GM23338 (cell line): ENCODE data around the gene OR51G2. TPM values are rescaled to one million over a fixed set of nuclear protein-coding genes. Genes with fewer than 3 reads are reported as not detected.

Source experiments
- ATAC-seq: fragments of 200-7000 bp; cut with Tn5 transposase; 3 replicates; pipeline ENCODE4 v1.9.1; 2020
- DNase-seq: peaks from one replicate; pipeline ENCODE4 v3.0.0-alpha.2; 2015; ENCODE audit warnings: low spot score
- H2AFZ ChIP-seq: fragments of 200-600 bp; sonication (generic); 2 replicates; pipeline ENCODE4 v1.8.0; 2016; ENCODE audit warnings: antibody characterized with exemption, mild to moderate bottlenecking, moderate library complexity
- H3F3A ChIP-seq: fragments of 200-600 bp; sonication (generic); replicated peaks from 2 replicates; pipeline ENCODE4 v1.8.0; 2017; ENCODE audit warnings: antibody characterized with exemption, mixed run types, low read depth
- H3K27ac ChIP-seq: fragments of 200-600 bp; sonication (generic); 2 replicates; pipeline ENCODE4 v1.6.1; 2016; ENCODE audit warnings: low read depth
- H3K27me3 ChIP-seq: fragments of 200-600 bp; sonication (generic); 2 replicates; pipeline ENCODE4 v1.8.0; 2016; ENCODE audit warnings: mild to moderate bottlenecking, mixed run types, moderate library complexity; ENCODE audit not compliant: insufficient read depth
- H3K36me3 ChIP-seq: fragments of 200-600 bp; sonication (generic); 2 replicates; pipeline ENCODE4 v1.8.0; 2016; ENCODE audit warnings: mild to moderate bottlenecking; ENCODE audit not compliant: insufficient read depth
- H3K4me1 ChIP-seq: fragments of 200-600 bp; sonication (generic); 2 replicates; pipeline ENCODE4 v1.8.0; 2016; ENCODE audit warnings: mild to moderate bottlenecking, moderate library complexity; ENCODE audit not compliant: insufficient read depth
- H3K4me2 ChIP-seq: fragments of 200-600 bp; sonication (generic); 2 replicates; pipeline ENCODE4 v1.7.1; 2017; ENCODE audit warnings: mixed run types
- H3K4me3 ChIP-seq: fragments of 200-600 bp; sonication (generic); 2 replicates; pipeline ENCODE4 v1.6.1; 2016; ENCODE audit warnings: mixed run types
- H3K79me2 ChIP-seq: fragments of 200-600 bp; sonication (generic); replicated peaks from 2 replicates; pipeline ENCODE4 v1.8.0; 2017; ENCODE audit warnings: mild to moderate bottlenecking; ENCODE audit not compliant: insufficient read depth
- H3K9me2 ChIP-seq: fragments of 200-600 bp; sonication (generic); 2 replicates; pipeline ENCODE4 v1.8.0; 2017; ENCODE audit not compliant: insufficient read depth
- H4K20me1 ChIP-seq: fragments of 200-600 bp; sonication (generic); replicated peaks from 2 replicates; pipeline ENCODE4 v1.8.0; 2017; ENCODE audit warnings: mild to moderate bottlenecking; ENCODE audit not compliant: insufficient read depth
- H3K27ac Mint-ChIP-seq: 2 replicates; pipeline ENCODE4 v1.8.0; 2020; ENCODE audit warnings: inconsistent platforms, mild to moderate bottlenecking, moderate library complexity, mixed read lengths
- H3K27me3 Mint-ChIP-seq: 3 replicates; pipeline ENCODE4 v1.8.0; 2022; ENCODE audit warnings: low read depth, mild to moderate bottlenecking, moderate library complexity, mixed read lengths, inconsistent platforms; ENCODE audit not compliant: insufficient read depth, poor library complexity
- H3K36me3 Mint-ChIP-seq: 3 replicates; pipeline ENCODE4 v1.8.0; 2021; ENCODE audit warnings: low read depth, mild to moderate bottlenecking, inconsistent platforms, moderate library complexity, mixed read lengths
- H3K4me1 Mint-ChIP-seq: 3 replicates; pipeline ENCODE4 v1.8.0; 2020; ENCODE audit warnings: mild to moderate bottlenecking, inconsistent platforms, mixed read lengths
- H3K4me3 Mint-ChIP-seq: 3 replicates; pipeline ENCODE4 v1.8.0; 2021; ENCODE audit warnings: moderate library complexity, mild to moderate bottlenecking, inconsistent platforms, mixed read lengths
- H3K9me3 Mint-ChIP-seq: 3 replicates; pipeline ENCODE4 v1.8.0; 2020; ENCODE audit warnings: moderate library complexity, mild to moderate bottlenecking, inconsistent platforms, mixed read lengths
- CREB1 ChIP-seq: fragments of 250-450 bp; sonication (Bioruptor Pico); IDR thresholded peaks from 2 replicates; pipeline ENCODE4 v1.5.0; 2020; ENCODE audit warnings: low read depth, mild to moderate bottlenecking, moderate library complexity
- EZH2 ChIP-seq: fragments of 200-600 bp; sonication (generic); IDR thresholded peaks from one replicate; pipeline ENCODE4 v1.8.0; 2017; ENCODE audit warnings: antibody characterized with exemption, mild to moderate bottlenecking, low read depth; ENCODE audit not compliant: unreplicated experiment
- EZH2phosphoT487 ChIP-seq: fragments of 200-600 bp; sonication (generic); IDR thresholded peaks from one replicate; pipeline ENCODE4 v1.8.1; 2018; ENCODE audit warnings: antibody characterized with exemption; ENCODE audit not compliant: unreplicated experiment
- JUNB ChIP-seq: IDR thresholded peaks from one replicate; pipeline ENCODE4 v1.6.1; 2016; ENCODE audit warnings: antibody characterized with exemption; ENCODE audit not compliant: unreplicated experiment
- NANOG ChIP-seq: IDR thresholded peaks from 2 replicates; pipeline ENCODE4 v1.6.1; 2016; ENCODE audit warnings: antibody characterized with exemption, borderline replicate concordance
- POLR2AphosphoS5 ChIP-seq: IDR thresholded peaks from 2 replicates; pipeline ENCODE4 v1.6.1; 2016; ENCODE audit warnings: antibody characterized with exemption, low read depth
- STAT1 ChIP-seq: IDR thresholded peaks from one replicate; pipeline ENCODE4 v1.6.1; 2016; ENCODE audit warnings: antibody characterized with exemption; ENCODE audit not compliant: unreplicated experiment
- ZNF114 ChIP-seq: fragments of 250-450 bp; sonication (Bioruptor Pico); IDR thresholded peaks from 2 replicates; pipeline ENCODE4 v1.5.0; 2020; ENCODE audit warnings: mild to moderate bottlenecking, moderate library complexity
- ZNF331 ChIP-seq: fragments of 250-450 bp; sonication (Bioruptor Pico); IDR thresholded peaks from 2 replicates; pipeline ENCODE4 v1.5.0; 2020; ENCODE audit warnings: low read depth, mild to moderate bottlenecking, moderate library complexity
- polyA plus RNA-seq: library from polyadenylated mRNA; unstranded; fragments of >200 nt; fragmentation: Nextera tagmentation; extraction: Ambion mirVana; gene quantifications from 2 replicates; pipeline ENCODE4 v1.2.1, GENCODE V29; 2016
- total RNA-seq: library from RNA; depleted of rRNA; stranded (reverse); fragments of >200 nt; shearing (Covaris generic); gene quantifications from 2 replicates; pipeline ENCODE4 v1.2.3, GENCODE V29; 2014
- TF ChIP-seq, protein P1 (sequence below): IDR thresholded peaks from one replicate; pipeline ENCODE4 v1.6.1; 2018; ENCODE audit warnings: antibody characterized with exemption; ENCODE audit not compliant: unreplicated experiment
- TF ChIP-seq, protein P2 (sequence below): fragments of 250-450 bp; sonication (Bioruptor Pico); IDR thresholded peaks from 2 replicates; pipeline ENCODE4 v1.5.0; 2020; ENCODE audit warnings: mild to moderate bottlenecking, moderate library complexity
- TF ChIP-seq, protein P3 (sequence below), 2 experiments: fragments of 200-600 bp in 1 of 2; sonication (generic) in 1 of 2; conservative IDR thresholded peaks; 2 replicates each; pipeline versions ENCODE4 v1.5.1 to v1.6.1; 2016 to 2017; ENCODE audit warnings: antibody characterized with exemption in 2 of 2, low read depth in 2 of 2, mild to moderate bottlenecking in 2 of 2, moderate library complexity in 1 of 2
- TF ChIP-seq, protein P4 (sequence below): IDR thresholded peaks from 2 replicates; pipeline ENCODE4 v1.6.1; 2016; ENCODE audit warnings: antibody characterized with exemption

Gene OR51G2
- total and polyA plus RNA-seq, 2 experiments from 2014 or later = not detected

DNA sequence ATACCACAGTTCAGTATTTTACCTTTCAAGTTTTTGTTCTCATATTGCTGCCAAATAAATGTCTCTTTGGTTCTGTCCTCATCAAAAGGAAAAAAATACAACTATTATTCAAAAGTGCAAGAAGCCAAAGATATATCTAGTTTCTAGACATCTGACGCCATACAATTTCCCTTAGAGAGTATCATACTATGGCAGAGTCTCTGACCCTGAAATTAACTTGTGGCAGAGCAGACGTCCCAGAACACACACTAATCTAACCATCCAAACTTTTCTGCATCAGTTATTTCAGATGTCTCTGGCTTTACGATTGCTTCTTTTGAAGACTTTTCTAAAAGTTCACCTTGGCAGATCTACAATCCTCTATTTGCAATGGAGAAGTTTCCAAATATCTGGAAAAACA is 34.8 kb downstream of the OR51G2 start (continued):
- no peak for TF ChIP-seq ZNF114 (CRISPR knock-in tag)

DNA sequence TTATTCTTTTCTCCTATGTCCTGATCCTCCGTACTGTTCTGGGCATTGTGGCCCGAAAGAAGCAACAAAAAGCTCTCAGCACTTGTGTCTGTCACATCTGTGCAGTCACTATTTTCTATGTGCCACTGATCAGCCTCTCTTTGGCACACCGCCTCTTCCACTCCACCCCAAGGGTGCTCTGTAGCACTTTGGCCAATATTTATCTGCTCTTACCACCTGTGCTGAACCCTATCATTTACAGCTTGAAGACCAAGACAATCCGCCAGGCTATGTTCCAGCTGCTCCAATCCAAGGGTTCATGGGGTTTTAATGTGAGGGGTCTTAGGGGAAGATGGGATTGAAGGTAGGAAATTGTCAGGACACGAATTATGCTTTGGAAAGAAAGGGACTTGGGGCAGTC is 36.6 kb downstream of the OR51G2 start:
- no peak overlapping the region for H3K4me3 Mint-ChIP-seq
- H3F3A ChIP-seq = no peaks in the 10 kb centered on the region
- no peaks in the 10 kb centered on the region for H3K9me3 Mint-ChIP-seq
- H3K79me2 ChIP-seq = no peaks in the 10 kb centered on the region
- no peaks in the 10 kb centered on the region for H4K20me1 ChIP-seq
- H3K27ac Mint-ChIP-seq = no peak overlapping the region
- no peaks in the 10 kb centered on the region for H3K9me2 ChIP-seq
- DNase-seq (no peak), ATAC-seq (no peak)
- H2AFZ ChIP-seq = no peak overlapping the region
- H3K4me1 ChIP-seq = no peaks in the 10 kb centered on the region
- H3K4me1 Mint-ChIP-seq = 0 out of 3 replicates have a peak, but pooled peaks cover 3% of the 10 kb centered on the region
- no peaks in the 10 kb centered on the region for H3K27me3 ChIP-seq
- H3K4me2 ChIP-seq = no peak overlapping the region
- H3K27ac ChIP-seq = no peak overlapping the region
- TF ChIP-seq, protein P1, sequence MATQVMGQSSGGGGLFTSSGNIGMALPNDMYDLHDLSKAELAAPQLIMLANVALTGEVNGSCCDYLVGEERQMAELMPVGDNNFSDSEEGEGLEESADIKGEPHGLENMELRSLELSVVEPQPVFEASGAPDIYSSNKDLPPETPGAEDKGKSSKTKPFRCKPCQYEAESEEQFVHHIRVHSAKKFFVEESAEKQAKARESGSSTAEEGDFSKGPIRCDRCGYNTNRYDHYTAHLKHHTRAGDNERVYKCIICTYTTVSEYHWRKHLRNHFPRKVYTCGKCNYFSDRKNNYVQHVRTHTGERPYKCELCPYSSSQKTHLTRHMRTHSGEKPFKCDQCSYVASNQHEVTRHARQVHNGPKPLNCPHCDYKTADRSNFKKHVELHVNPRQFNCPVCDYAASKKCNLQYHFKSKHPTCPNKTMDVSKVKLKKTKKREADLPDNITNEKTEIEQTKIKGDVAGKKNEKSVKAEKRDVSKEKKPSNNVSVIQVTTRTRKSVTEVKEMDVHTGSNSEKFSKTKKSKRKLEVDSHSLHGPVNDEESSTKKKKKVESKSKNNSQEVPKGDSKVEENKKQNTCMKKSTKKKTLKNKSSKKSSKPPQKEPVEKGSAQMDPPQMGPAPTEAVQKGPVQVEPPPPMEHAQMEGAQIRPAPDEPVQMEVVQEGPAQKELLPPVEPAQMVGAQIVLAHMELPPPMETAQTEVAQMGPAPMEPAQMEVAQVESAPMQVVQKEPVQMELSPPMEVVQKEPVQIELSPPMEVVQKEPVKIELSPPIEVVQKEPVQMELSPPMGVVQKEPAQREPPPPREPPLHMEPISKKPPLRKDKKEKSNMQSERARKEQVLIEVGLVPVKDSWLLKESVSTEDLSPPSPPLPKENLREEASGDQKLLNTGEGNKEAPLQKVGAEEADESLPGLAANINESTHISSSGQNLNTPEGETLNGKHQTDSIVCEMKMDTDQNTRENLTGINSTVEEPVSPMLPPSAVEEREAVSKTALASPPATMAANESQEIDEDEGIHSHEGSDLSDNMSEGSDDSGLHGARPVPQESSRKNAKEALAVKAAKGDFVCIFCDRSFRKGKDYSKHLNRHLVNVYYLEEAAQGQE = no peak
- TF ChIP-seq, protein P2, sequence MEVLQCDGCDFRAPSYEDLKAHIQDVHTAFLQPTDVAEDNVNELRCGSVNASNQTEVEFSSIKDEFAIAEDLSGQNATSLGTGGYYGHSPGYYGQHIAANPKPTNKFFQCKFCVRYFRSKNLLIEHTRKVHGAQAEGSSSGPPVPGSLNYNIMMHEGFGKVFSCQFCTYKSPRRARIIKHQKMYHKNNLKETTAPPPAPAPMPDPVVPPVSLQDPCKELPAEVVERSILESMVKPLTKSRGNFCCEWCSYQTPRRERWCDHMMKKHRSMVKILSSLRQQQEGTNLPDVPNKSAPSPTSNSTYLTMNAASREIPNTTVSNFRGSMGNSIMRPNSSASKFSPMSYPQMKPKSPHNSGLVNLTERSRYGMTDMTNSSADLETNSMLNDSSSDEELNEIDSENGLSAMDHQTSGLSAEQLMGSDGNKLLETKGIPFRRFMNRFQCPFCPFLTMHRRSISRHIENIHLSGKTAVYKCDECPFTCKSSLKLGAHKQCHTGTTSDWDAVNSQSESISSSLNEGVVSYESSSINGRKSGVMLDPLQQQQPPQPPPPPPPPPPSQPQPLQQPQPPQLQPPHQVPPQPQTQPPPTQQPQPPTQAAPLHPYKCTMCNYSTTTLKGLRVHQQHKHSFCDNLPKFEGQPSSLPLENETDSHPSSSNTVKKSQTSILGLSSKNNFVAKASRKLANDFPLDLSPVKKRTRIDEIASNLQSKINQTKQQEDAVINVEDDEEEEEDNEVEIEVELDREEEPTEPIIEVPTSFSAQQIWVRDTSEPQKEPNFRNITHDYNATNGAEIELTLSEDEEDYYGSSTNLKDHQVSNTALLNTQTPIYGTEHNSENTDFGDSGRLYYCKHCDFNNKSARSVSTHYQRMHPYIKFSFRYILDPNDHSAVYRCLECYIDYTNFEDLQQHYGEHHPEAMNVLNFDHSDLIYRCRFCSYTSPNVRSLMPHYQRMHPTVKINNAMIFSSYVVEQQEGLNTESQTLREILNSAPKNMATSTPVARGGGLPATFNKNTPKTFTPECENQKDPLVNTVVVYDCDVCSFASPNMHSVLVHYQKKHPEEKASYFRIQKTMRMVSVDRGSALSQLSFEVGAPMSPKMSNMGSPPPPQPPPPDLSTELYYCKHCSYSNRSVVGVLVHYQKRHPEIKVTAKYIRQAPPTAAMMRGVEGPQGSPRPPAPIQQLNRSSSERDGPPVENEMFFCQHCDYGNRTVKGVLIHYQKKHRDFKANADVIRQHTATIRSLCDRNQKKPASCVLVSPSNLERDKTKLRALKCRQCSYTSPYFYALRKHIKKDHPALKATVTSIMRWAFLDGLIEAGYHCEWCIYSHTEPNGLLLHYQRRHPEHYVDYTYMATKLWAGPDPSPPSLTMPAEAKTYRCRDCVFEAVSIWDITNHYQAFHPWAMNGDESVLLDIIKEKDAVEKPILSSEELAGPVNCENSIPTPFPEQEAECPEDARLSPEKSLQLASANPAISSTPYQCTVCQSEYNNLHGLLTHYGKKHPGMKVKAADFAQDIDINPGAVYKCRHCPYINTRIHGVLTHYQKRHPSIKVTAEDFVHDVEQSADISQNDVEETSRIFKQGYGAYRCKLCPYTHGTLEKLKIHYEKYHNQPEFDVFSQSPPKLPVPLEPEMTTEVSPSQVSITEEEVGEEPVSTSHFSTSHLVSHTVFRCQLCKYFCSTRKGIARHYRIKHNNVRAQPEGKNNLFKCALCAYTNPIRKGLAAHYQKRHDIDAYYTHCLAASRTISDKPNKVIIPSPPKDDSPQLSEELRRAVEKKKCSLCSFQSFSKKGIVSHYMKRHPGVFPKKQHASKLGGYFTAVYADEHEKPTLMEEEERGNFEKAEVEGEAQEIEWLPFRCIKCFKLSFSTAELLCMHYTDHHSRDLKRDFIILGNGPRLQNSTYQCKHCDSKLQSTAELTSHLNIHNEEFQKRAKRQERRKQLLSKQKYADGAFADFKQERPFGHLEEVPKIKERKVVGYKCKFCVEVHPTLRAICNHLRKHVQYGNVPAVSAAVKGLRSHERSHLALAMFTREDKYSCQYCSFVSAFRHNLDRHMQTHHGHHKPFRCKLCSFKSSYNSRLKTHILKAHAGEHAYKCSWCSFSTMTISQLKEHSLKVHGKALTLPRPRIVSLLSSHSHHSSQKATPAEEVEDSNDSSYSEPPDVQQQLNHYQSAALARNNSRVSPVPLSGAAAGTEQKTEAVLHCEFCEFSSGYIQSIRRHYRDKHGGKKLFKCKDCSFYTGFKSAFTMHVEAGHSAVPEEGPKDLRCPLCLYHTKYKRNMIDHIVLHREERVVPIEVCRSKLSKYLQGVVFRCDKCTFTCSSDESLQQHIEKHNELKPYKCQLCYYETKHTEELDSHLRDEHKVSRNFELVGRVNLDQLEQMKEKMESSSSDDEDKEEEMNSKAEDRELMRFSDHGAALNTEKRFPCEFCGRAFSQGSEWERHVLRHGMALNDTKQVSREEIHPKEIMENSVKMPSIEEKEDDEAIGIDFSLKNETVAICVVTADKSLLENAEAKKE (CRISPR knock-in tag) = no peak
- no peak for TF ChIP-seq CREB1 (CRISPR knock-in tag)
- no peak for TF ChIP-seq STAT1
- no peak for TF ChIP-seq ZNF331
- no peak for TF ChIP-seq NANOG
- no peak for TF ChIP-seq EZH2phosphoT487
- no peak for TF ChIP-seq EZH2
- no peak for TF ChIP-seq JUNB
- TF ChIP-seq, protein P3, sequence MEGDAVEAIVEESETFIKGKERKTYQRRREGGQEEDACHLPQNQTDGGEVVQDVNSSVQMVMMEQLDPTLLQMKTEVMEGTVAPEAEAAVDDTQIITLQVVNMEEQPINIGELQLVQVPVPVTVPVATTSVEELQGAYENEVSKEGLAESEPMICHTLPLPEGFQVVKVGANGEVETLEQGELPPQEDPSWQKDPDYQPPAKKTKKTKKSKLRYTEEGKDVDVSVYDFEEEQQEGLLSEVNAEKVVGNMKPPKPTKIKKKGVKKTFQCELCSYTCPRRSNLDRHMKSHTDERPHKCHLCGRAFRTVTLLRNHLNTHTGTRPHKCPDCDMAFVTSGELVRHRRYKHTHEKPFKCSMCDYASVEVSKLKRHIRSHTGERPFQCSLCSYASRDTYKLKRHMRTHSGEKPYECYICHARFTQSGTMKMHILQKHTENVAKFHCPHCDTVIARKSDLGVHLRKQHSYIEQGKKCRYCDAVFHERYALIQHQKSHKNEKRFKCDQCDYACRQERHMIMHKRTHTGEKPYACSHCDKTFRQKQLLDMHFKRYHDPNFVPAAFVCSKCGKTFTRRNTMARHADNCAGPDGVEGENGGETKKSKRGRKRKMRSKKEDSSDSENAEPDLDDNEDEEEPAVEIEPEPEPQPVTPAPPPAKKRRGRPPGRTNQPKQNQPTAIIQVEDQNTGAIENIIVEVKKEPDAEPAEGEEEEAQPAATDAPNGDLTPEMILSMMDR (conservative IDR thresholded peaks at IDR 0.05; ENCODE audit: low read depth in 2 of 2) = no peak
- TF ChIP-seq ZNF114 (CRISPR knock-in tag) = no peak
- no peak for TF ChIP-seq POLR2AphosphoS5
- TF ChIP-seq, protein P4, sequence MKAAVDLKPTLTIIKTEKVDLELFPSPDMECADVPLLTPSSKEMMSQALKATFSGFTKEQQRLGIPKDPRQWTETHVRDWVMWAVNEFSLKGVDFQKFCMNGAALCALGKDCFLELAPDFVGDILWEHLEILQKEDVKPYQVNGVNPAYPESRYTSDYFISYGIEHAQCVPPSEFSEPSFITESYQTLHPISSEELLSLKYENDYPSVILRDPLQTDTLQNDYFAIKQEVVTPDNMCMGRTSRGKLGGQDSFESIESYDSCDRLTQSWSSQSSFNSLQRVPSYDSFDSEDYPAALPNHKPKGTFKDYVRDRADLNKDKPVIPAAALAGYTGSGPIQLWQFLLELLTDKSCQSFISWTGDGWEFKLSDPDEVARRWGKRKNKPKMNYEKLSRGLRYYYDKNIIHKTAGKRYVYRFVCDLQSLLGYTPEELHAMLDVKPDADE = no peak
- no peaks in the 10 kb centered on the region for H3K27me3 Mint-ChIP-seq
- H3K36me3 Mint-ChIP-seq = no peaks in the 10 kb centered on the region
- no peaks in the 10 kb centered on the region for H3K36me3 ChIP-seq
- no peak overlapping the region for H3K4me3 ChIP-seq
